Muscle layer of duodenum (tissue), 2 donors: ENCODE results near the gene SFN.

Experiments used
- H3K27ac ChIP-seq: one replicate; pipeline ENCODE4 v1.7.0; 2013; ENCODE audit warnings: mild to moderate bottlenecking, low read length
- H3K27me3 ChIP-seq: one replicate; pipeline ENCODE4 v1.7.0; 2013; ENCODE audit warnings: low read depth, mild to moderate bottlenecking, control low read depth, low read length
- H3K36me3 ChIP-seq, 2 donors: one replicate each; pipeline ENCODE4 v1.7.0; 2013; ENCODE audit warnings: low read length in 2 of 2, control low read depth in 1 of 2, mild to moderate bottlenecking in 1 of 2; ENCODE audit not compliant: insufficient read depth in 2 of 2, control insufficient read depth in 1 of 2
- H3K4me1 ChIP-seq, 2 donors: one replicate each; pipeline ENCODE4 v1.7.0; 2013; ENCODE audit warnings: low read length in 2 of 2, mild to moderate bottlenecking in 2 of 2, control low read depth in 1 of 2, moderate library complexity in 1 of 2; ENCODE audit not compliant: insufficient read depth in 2 of 2, control insufficient read depth in 1 of 2
- H3K4me3 ChIP-seq, 2 donors: one replicate each; pipeline ENCODE4 v1.7.0; 2013; ENCODE audit warnings: low read length in 2 of 2, low read depth in 1 of 2, mild to moderate bottlenecking in 1 of 2
- H3K9me3 ChIP-seq, 2 donors: one replicate each; pipeline ENCODE4 v1.7.0; 2013; ENCODE audit warnings: low read length in 2 of 2, control low read depth in 1 of 2, mild to moderate bottlenecking in 1 of 2; ENCODE audit not compliant: control insufficient read depth in 1 of 2
- donor health status: healthy.

The SFN gene

GRCh38 chr1:26862781-26863684, at the start of gene SFN:
Gene SFN, plus strand, starts transcription at chr1:26863149. Its CDS starts 64 bp downstream, at chr1:26863213.
- Histone ChIP-seq H3K27me3 (no peaks in the 10 kb centered on the region), H3K4me1 (peaks cover 0 to 9% of the 10 kb centered on the region in 2 donors), H3K27ac (peak within 1 kb of the TSS; percentile 79), H3K9me3 (no peaks in the 10 kb centered on the region), H3K36me3 (peaks cover 0 to 3% of the 10 kb centered on the region in 2 donors), H3K4me3 (peak within 1 kb of the TSS; percentile 70)

- no peak overlapping the region for H3K4me3 ChIP-seq
- no peaks in the 10 kb centered on the region for H3K9me3 ChIP-seq
- no peaks in the 10 kb centered on the region for H3K36me3 ChIP-seq
- no peak overlapping the region for H3K27ac ChIP-seq
- no peaks in the 10 kb centered on the region for H3K4me1 ChIP-seq
- no peaks in the 10 kb centered on the region for H3K27me3 ChIP-seq
Measured at GRCh38 chr1:26814377-26814776, 48.6 kb upstream of the SFN start.

- no peaks in the 10 kb centered on the region for H3K4me1 ChIP-seq
- no peak overlapping the region for H3K4me3 ChIP-seq
Measured at GRCh38 chr1:26814893-26815292, 48.1 kb upstream of the SFN start.

GRCh38 chr1:26820784-26821269, 42.1 kb upstream of the SFN start:
- peaks cover 0 to 6% of the 10 kb centered on the region in 2 donors for H3K4me1 ChIP-seq
- no peak overlapping the region for H3K4me3 ChIP-seq
- no peaks in the 10 kb centered on the region for H3K9me3 ChIP-seq
- H3K27me3 ChIP-seq: no peaks in the 10 kb centered on the region
- H3K36me3 ChIP-seq: no peaks in the 10 kb centered on the region
- H3K27ac ChIP-seq: no peak overlapping the region

More at GRCh38 chr1:26814893-26815292, 48.1 kb upstream of the SFN start:
- no peaks in the 10 kb centered on the region for H3K36me3 ChIP-seq
- H3K27me3 ChIP-seq: no peaks in the 10 kb centered on the region
- no peaks in the 10 kb centered on the region for H3K9me3 ChIP-seq
- no peak overlapping the region for H3K27ac ChIP-seq

GRCh38 chr1:26822737-26823395, 40.1 kb upstream of the SFN start:
- Histone ChIP-seq H3K27ac (no peak overlapping the region), H3K27me3 (no peaks in the 10 kb centered on the region), H3K9me3 (no peaks in the 10 kb centered on the region), H3K36me3 (no peaks in the 10 kb centered on the region), H3K4me1 (peaks cover 4 to 18% of the 10 kb centered on the region in 2 donors), H3K4me3 (no peak overlapping the region)

- Histone ChIP-seq H3K27ac (no peak overlapping the region), H3K27me3 (no peaks in the 10 kb centered on the region), H3K9me3 (no peaks in the 10 kb centered on the region), H3K36me3 (no peaks in the 10 kb centered on the region), H3K4me1 (peaks cover 16 to 34% of the 10 kb centered on the region in 2 donors), H3K4me3 (no peak overlapping the region)
Measured at GRCh38 chr1:26824731-26825130, 38.2 kb upstream of the SFN start.

- H3K4me3 ChIP-seq: peak within 1 kb of the TSS; percentile 70 to 80
- no peaks in the 10 kb centered on the region for H3K27me3 ChIP-seq
- peak within 1 kb of the TSS; percentile 72 for H3K27ac ChIP-seq
- peaks cover 0 to 4% of the 10 kb centered on the region in 2 donors for H3K36me3 ChIP-seq
- H3K4me1 ChIP-seq: peaks cover 16 to 34% of the 10 kb centered on the region in 2 donors
- H3K9me3 ChIP-seq: no peaks in the 10 kb centered on the region
Measured at GRCh38 chr1:26826261-26827105, 36.5 kb upstream of the SFN start, which contains the start of gene ZDHHC18. Gene ZDHHC18, plus strand, starts transcription at chr1:26826688. Its CDS starts 117 bp downstream, at chr1:26826805.

- Histone ChIP-seq H3K27ac (peak overlapping the region; percentile 63), H3K4me1 (peaks cover 16 to 34% of the 10 kb centered on the region in 2 donors), H3K9me3 (no peaks in the 10 kb centered on the region), H3K36me3 (peaks cover 4 to 6% of the 10 kb centered on the region in 2 donors), H3K4me3 (peak overlapping the region; percentile 66 to 73), H3K27me3 (no peaks in the 10 kb centered on the region)
Measured at GRCh38 chr1:26827106-26827604, 35.8 kb upstream of the SFN start.

GRCh38 chr1:26827663-26828062, 35.3 kb upstream of the SFN start:
- no peaks in the 10 kb centered on the region for H3K9me3 ChIP-seq
- peak overlapping the region; percentile 63 for H3K27ac ChIP-seq
- peaks cover 16 to 34% of the 10 kb centered on the region in 2 donors for H3K4me1 ChIP-seq
- H3K27me3 ChIP-seq: no peaks in the 10 kb centered on the region
- H3K36me3 ChIP-seq: peaks cover 7 to 11% of the 10 kb centered on the region in 2 donors
- H3K4me3 ChIP-seq: peak overlapping the region; percentile 66 to 73

- Histone ChIP-seq H3K4me1 (peaks cover 16 to 34% of the 10 kb centered on the region in 2 donors), H3K27ac (peak overlapping the region; percentile 21), H3K4me3 (peak overlapping the region; percentile 14 to 33), H3K9me3 (no peaks in the 10 kb centered on the region), H3K36me3 (peaks cover 11 to 19% of the 10 kb centered on the region in 2 donors), H3K27me3 (no peaks in the 10 kb centered on the region)
Measured at GRCh38 chr1:26828411-26828991, 34.4 kb upstream of the SFN start.
